ENCODE measurements around the gene LRRTM4.

Gene LRRTM4

DNA sequence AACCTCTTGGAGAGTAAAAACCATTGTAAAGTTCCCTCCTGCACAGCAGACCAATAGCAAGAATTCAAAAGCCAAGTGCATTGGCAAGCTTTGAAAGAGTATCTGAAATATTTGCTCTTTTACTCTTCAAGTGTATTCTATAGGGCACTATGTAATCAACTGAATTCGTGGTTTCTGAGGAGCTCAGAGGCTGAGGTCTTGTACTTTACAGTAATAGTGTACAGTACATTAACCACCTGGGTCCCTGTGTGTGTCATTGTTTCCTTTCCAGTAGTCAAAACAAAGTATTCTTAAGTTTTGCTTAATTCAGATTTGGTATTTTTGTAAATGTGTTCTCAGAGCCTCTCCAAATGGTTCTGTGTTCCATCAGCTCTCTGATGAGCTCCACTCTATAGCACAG, 769.7 kb downstream of the LRRTM4 start:
- no peaks in the 10 kb centered on the region for H3K36me3 ChIP-seq (ENCODE audit: insufficient read depth, low read length)
- TF ChIP-seq, protein P1, sequence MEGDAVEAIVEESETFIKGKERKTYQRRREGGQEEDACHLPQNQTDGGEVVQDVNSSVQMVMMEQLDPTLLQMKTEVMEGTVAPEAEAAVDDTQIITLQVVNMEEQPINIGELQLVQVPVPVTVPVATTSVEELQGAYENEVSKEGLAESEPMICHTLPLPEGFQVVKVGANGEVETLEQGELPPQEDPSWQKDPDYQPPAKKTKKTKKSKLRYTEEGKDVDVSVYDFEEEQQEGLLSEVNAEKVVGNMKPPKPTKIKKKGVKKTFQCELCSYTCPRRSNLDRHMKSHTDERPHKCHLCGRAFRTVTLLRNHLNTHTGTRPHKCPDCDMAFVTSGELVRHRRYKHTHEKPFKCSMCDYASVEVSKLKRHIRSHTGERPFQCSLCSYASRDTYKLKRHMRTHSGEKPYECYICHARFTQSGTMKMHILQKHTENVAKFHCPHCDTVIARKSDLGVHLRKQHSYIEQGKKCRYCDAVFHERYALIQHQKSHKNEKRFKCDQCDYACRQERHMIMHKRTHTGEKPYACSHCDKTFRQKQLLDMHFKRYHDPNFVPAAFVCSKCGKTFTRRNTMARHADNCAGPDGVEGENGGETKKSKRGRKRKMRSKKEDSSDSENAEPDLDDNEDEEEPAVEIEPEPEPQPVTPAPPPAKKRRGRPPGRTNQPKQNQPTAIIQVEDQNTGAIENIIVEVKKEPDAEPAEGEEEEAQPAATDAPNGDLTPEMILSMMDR (IDR thresholded peaks at IDR 0.05; ENCODE audit: low read length): no peak
- no peak for TF ChIP-seq EZH2 (IDR thresholded peaks at IDR 0.05; ENCODE audit: borderline replicate concordance, low read length)
- H3K4me2 ChIP-seq (ENCODE audit: low read length): no peak overlapping the region
- H2AFZ ChIP-seq (ENCODE audit: low read length): no peak overlapping the region
- H3F3A ChIP-seq (ENCODE audit: insufficient read depth, low read length): no peaks in the 10 kb centered on the region
- no peak overlapping the region for H3K9ac ChIP-seq (ENCODE audit: low read length)
- H3K9me2 ChIP-seq (ENCODE audit: low read depth, low read length): no peaks in the 10 kb centered on the region
- H4K20me1 ChIP-seq (ENCODE audit: insufficient read depth, low read length): no peaks in the 10 kb centered on the region
- no peak overlapping the region for H3K4me3 ChIP-seq (ENCODE audit: low read depth, low read length, poor library complexity, severe bottlenecking)
- H3K27ac ChIP-seq (ENCODE audit: low read depth, low read length, poor library complexity, severe bottlenecking): no peak overlapping the region
- no peaks in the 10 kb centered on the region for H3K9me3 ChIP-seq (ENCODE audit: low read length)
- no peaks in the 10 kb centered on the region for H3K79me2 ChIP-seq (ENCODE audit: insufficient read depth, low read length)
- H3K27me3 ChIP-seq (ENCODE audit: insufficient read depth, low read length): no peaks in the 10 kb centered on the region
- H3K4me1 ChIP-seq (ENCODE audit: insufficient read depth, low read length, severe bottlenecking): no peaks in the 10 kb centered on the region

DNA sequence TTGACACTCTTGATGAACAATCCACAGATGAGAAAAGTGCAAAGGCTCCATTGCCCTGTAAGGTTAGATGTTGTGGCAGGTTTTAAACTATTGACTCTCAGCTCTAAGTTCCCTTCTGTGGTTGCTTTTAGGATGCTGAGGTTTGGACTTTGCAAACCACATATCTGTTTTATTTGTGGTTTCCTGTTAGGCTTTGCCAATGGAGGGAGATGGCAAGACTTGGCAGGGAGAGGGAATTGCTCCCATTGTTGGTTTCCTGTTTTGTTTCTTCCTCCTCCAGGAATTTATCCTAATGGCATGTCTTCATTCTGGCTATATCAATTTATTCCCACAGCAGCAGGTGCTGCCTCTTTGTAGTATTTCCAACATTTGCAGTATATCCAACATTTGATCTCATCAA, 772.3 kb downstream of the LRRTM4 start:
- H3K4me3 ChIP-seq (ENCODE audit: low read depth, low read length, poor library complexity, severe bottlenecking): no peak overlapping the region
- H3K27ac ChIP-seq (ENCODE audit: low read depth, low read length, poor library complexity, severe bottlenecking): no peak overlapping the region
- no peak overlapping the region for H3K4me2 ChIP-seq (ENCODE audit: low read length)
- H3K9me2 ChIP-seq (ENCODE audit: low read depth, low read length): no peaks in the 10 kb centered on the region
- no peaks in the 10 kb centered on the region for H3K4me1 ChIP-seq (ENCODE audit: insufficient read depth, low read length, severe bottlenecking)
- H3K27me3 ChIP-seq (ENCODE audit: insufficient read depth, low read length): no peaks in the 10 kb centered on the region
- TF ChIP-seq, protein P1 (IDR thresholded peaks at IDR 0.05; ENCODE audit: low read length): no peak
- no peak for TF ChIP-seq EZH2 (IDR thresholded peaks at IDR 0.05; ENCODE audit: borderline replicate concordance, low read length)
- no peaks in the 10 kb centered on the region for H3K79me2 ChIP-seq (ENCODE audit: insufficient read depth, low read length)
- H2AFZ ChIP-seq (ENCODE audit: low read length): no peak overlapping the region
- H4K20me1 ChIP-seq (ENCODE audit: insufficient read depth, low read length): no peaks in the 10 kb centered on the region
- H3K9ac ChIP-seq (ENCODE audit: low read length): no peak overlapping the region
- no peaks in the 10 kb centered on the region for H3K9me3 ChIP-seq (ENCODE audit: low read length)
- H3F3A ChIP-seq (ENCODE audit: insufficient read depth, low read length): no peaks in the 10 kb centered on the region
- no peaks in the 10 kb centered on the region for H3K36me3 ChIP-seq (ENCODE audit: insufficient read depth, low read length)

DNA sequence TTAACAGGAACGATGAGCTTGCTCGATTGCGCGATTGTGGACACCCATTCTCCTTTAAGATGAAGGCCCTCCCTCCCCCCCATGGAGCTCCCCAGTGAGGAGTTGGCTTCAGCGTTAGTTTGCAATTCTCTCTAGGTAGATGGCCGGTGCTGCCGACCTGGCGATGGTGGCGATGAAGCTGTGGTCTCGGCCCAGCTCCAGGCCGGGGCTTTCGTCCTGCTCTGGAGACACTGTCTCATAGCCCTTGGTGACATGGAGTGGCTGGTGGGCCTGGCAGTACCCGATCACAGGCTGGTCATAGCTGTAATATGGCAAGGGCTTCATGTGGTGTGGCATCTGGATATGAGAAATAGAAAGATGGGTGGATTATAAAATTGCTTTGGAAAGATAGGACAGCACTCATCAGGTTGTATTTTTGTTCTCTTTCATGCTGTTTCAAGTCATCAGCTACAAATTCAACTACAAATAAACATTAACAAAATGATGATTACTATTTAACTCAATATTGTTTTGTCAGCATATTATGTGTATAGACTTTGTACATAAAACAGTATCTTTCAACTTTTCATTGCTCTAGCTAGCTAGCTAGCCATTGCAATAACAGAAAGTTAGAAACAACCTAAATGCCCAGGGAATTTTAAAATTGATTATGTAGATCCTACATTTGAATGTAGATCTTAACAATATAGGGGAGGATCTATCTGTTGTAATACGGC, 773.4 kb downstream of the LRRTM4 start:
- H2AFZ ChIP-seq (ENCODE audit: low read length): no peak overlapping the region
- H3K27ac ChIP-seq (ENCODE audit: low read depth, low read length, poor library complexity, severe bottlenecking): no peak overlapping the region
- TF ChIP-seq, protein P1 (IDR thresholded peaks at IDR 0.05; ENCODE audit: low read length): no peak
- no peak for TF ChIP-seq EZH2 (IDR thresholded peaks at IDR 0.05; ENCODE audit: borderline replicate concordance, low read length)
- H3K4me1 ChIP-seq (ENCODE audit: insufficient read depth, low read length, severe bottlenecking): no peaks in the 10 kb centered on the region
- no peaks in the 10 kb centered on the region for H4K20me1 ChIP-seq (ENCODE audit: insufficient read depth, low read length)
- H3K27me3 ChIP-seq (ENCODE audit: insufficient read depth, low read length): no peaks in the 10 kb centered on the region
- H3K9ac ChIP-seq (ENCODE audit: low read length): no peak overlapping the region
- no peaks in the 10 kb centered on the region for H3K36me3 ChIP-seq (ENCODE audit: insufficient read depth, low read length)
- H3K4me2 ChIP-seq (ENCODE audit: low read length): no peak overlapping the region
- H3K4me3 ChIP-seq (ENCODE audit: low read depth, low read length, poor library complexity, severe bottlenecking): no peak overlapping the region
- H3K9me3 ChIP-seq (ENCODE audit: low read length): no peaks in the 10 kb centered on the region
- no peaks in the 10 kb centered on the region for H3K79me2 ChIP-seq (ENCODE audit: insufficient read depth, low read length)
- H3F3A ChIP-seq (ENCODE audit: insufficient read depth, low read length): no peaks in the 10 kb centered on the region
- H3K9me2 ChIP-seq (ENCODE audit: low read depth, low read length): no peaks in the 10 kb centered on the region

Data from OCI-LY1 (cell line).